Type B pancreatic cell (in vitro differentiated cells): ENCODE results near the gene PGAM2. TPM values are rescaled to one million over a fixed set of nuclear protein-coding genes. Genes with fewer than 3 reads are reported as not detected.

Source experiments
- DNase-seq: peaks from one replicate; pipeline ENCODE4 v3.0.0; 2021; ENCODE audit warnings: mixed read lengths; ENCODE audit not compliant: unreplicated experiment; ENCODE audit errors: extremely low spot score
- H3K27ac Mint-ChIP-seq: 2 replicates; pipeline ENCODE4 v1.8.0; 2021; ENCODE audit warnings: mild to moderate bottlenecking, mixed read lengths
- H3K27me3 Mint-ChIP-seq: 2 replicates; pipeline ENCODE4 v1.8.0; 2021; ENCODE audit warnings: mixed read lengths
- H3K36me3 Mint-ChIP-seq: 2 replicates; pipeline ENCODE4 v1.8.0; 2021; ENCODE audit warnings: mixed read lengths
- H3K4me1 Mint-ChIP-seq: one replicate; pipeline ENCODE4 v1.8.0; 2021; ENCODE audit warnings: mixed read lengths; ENCODE audit not compliant: unreplicated experiment
- H3K4me3 Mint-ChIP-seq: 2 replicates; pipeline ENCODE4 v1.8.0; 2021; ENCODE audit warnings: mild to moderate bottlenecking, mixed read lengths
- H3K9me3 Mint-ChIP-seq: 2 replicates; pipeline ENCODE4 v1.8.0; 2021; ENCODE audit warnings: mixed read lengths
- CTCF ChIP-seq: fragments of 200-600 bp; sonication (generic); conservative IDR thresholded peaks from 2 replicates; pipeline ENCODE4 v1.5.0; 2021; ENCODE audit warnings: antibody characterized with exemption, mild to moderate bottlenecking
- total RNA-seq: library from RNA; stranded (reverse); gene quantifications from 2 replicates; pipeline ENCODE4 v1.2.1, GENCODE V29; 2021; ENCODE audit warnings: low replicate concordance

Gene PGAM2
- total RNA-seq, 1 donor from 2014 or later, result 0.72 TPM

- H3K36me3 Mint-ChIP-seq, result no peaks in the 10 kb centered on the region
- no peaks in the 10 kb centered on the region for H3K27me3 Mint-ChIP-seq
- no peak overlapping the region for H3K27ac Mint-ChIP-seq
- TF ChIP-seq CTCF, result no peak
- no peaks in the 10 kb centered on the region for H3K9me3 Mint-ChIP-seq
- DNase-seq, result no peak
- H3K4me3 Mint-ChIP-seq, result no peak overlapping the region
- peaks cover 7% of the 10 kb centered on the region for H3K4me1 Mint-ChIP-seq
Observed at GRCh38 chr7:44095781-44096180, 30.4 kb upstream of the PGAM2 start.

- Mint-ChIP-seq H3K27me3 (no peaks in the 10 kb centered on the region), H3K4me3 (no peak overlapping the region), H3K4me1 (no peaks in the 10 kb centered on the region), H3K9me3 (no peaks in the 10 kb centered on the region), H3K36me3 (no peaks in the 10 kb centered on the region), H3K27ac (no peak overlapping the region)
- TF ChIP-seq CTCF, result no peak
- no peak for DNase-seq
Observed at GRCh38 chr7:44094883-44095592, 29.7 kb upstream of the PGAM2 start.

- Mint-ChIP-seq H3K4me3 (no peak overlapping the region), H3K9me3 (no peaks in the 10 kb centered on the region), H3K36me3 (no peaks in the 10 kb centered on the region), H3K27me3 (no peaks in the 10 kb centered on the region), H3K4me1 (no peaks in the 10 kb centered on the region), H3K27ac (no peak overlapping the region)
- no peak for TF ChIP-seq CTCF
- no peak for DNase-seq
Observed at GRCh38 chr7:44094365-44094764, 29.0 kb upstream of the PGAM2 start.

GRCh38 chr7:44093102-44093641, 27.8 kb upstream of the PGAM2 start:
- no peaks in the 10 kb centered on the region for H3K36me3 Mint-ChIP-seq
- no peaks in the 10 kb centered on the region for H3K27me3 Mint-ChIP-seq
- no peak for DNase-seq
- no peak for TF ChIP-seq CTCF
- no peaks in the 10 kb centered on the region for H3K9me3 Mint-ChIP-seq
- no peak overlapping the region for H3K4me3 Mint-ChIP-seq
- no peak overlapping the region for H3K27ac Mint-ChIP-seq
- no peaks in the 10 kb centered on the region for H3K4me1 Mint-ChIP-seq

GRCh38 chr7:44087911-44088838, 22.8 kb upstream of the PGAM2 start:
- no peak for TF ChIP-seq CTCF
- Mint-ChIP-seq H3K4me1 (peaks cover 4% of the 10 kb centered on the region), H3K9me3 (no peaks in the 10 kb centered on the region), H3K27me3 (no peaks in the 10 kb centered on the region), H3K36me3 (no peaks in the 10 kb centered on the region), H3K27ac (peak overlapping the region; percentile 10), H3K4me3 (no peak overlapping the region)
- no peak for DNase-seq
